Neuronal stem cell (in vitro differentiated cells): ENCODE measurements around the gene RPTN.

ENCODE experiments used
- DNase-seq: peaks from one replicate; pipeline ENCODE4 v3.0.0-alpha.2; 2013; ENCODE audit warnings: low spot score
- H2AFZ ChIP-seq: one replicate; pipeline ENCODE4 v1.6.1; 2013; ENCODE audit warnings: mild to moderate bottlenecking, low read length, inconsistent platforms
- H2AK5ac ChIP-seq: 2 replicates; pipeline ENCODE4 v1.6.1; 2013; ENCODE audit warnings: low read depth, mild to moderate bottlenecking, inconsistent platforms, low read length, moderate library complexity, mixed read lengths
- H2BK120ac ChIP-seq: 2 replicates; pipeline ENCODE4 v1.6.1; 2013; ENCODE audit warnings: low read depth, mild to moderate bottlenecking, inconsistent platforms, low read length, moderate library complexity, mixed read lengths
- H2BK12ac ChIP-seq: one replicate; pipeline ENCODE4 v1.6.1; 2013; ENCODE audit warnings: low read length, inconsistent platforms
- H2BK15ac ChIP-seq: 2 replicates; pipeline ENCODE4 v1.6.1; 2013; ENCODE audit warnings: mild to moderate bottlenecking, low read length, inconsistent platforms, mixed read lengths
- H2BK5ac ChIP-seq: one replicate; pipeline ENCODE4 v1.6.1; 2013; ENCODE audit warnings: inconsistent platforms, mild to moderate bottlenecking, low read length, moderate library complexity
- H3K14ac ChIP-seq: one replicate; pipeline ENCODE4 v1.6.1; 2013; ENCODE audit warnings: low read length, inconsistent platforms
- H3K18ac ChIP-seq: 2 replicates; pipeline ENCODE4 v1.6.1; 2013; ENCODE audit warnings: low read length, inconsistent platforms
- H3K23ac ChIP-seq: 2 replicates; pipeline ENCODE4 v1.6.1; 2013; ENCODE audit warnings: low read depth, mild to moderate bottlenecking, mixed read lengths, low read length, inconsistent platforms; ENCODE audit not compliant: poor library complexity
- H3K27ac ChIP-seq: replicated peaks from 3 replicates; pipeline ENCODE4 v1.5.1; 2013; ENCODE audit warnings: low read length, inconsistent platforms
- H3K27me3 ChIP-seq, 3 experiments: 2 replicates each; pipeline ENCODE4 v1.6.1; 2013; ENCODE audit warnings: low read length in 3 of 3, mild to moderate bottlenecking in 2 of 3, inconsistent platforms in 1 of 3, low read depth in 1 of 3, mixed read lengths in 1 of 3, moderate library complexity in 1 of 3; ENCODE audit not compliant: control insufficient read depth in 3 of 3, insufficient read depth in 3 of 3
- H3K36me3 ChIP-seq, 2 donors: replicated peaks in 1 of 2; 2 replicates each; pipeline ENCODE4 v1.6.1; 2013; ENCODE audit warnings: low read length in 2 of 2; ENCODE audit not compliant: control insufficient read depth in 2 of 2, insufficient read depth in 2 of 2
- H3K4ac ChIP-seq: 2 replicates; pipeline ENCODE4 v1.6.1; 2013; ENCODE audit warnings: inconsistent platforms, mild to moderate bottlenecking, low read length, moderate library complexity
- H3K4me1 ChIP-seq, 2 donors: 1 replicate in 1 of 2; 2 replicates in 1 of 2; pipeline ENCODE4 v1.6.1; 2013; ENCODE audit warnings: low read length in 2 of 2, low read depth in 1 of 2; ENCODE audit not compliant: control insufficient read depth in 2 of 2, insufficient read depth in 1 of 2
- H3K4me2 ChIP-seq: one replicate; pipeline ENCODE4 v1.6.1; 2013; ENCODE audit warnings: mild to moderate bottlenecking, low read length, inconsistent platforms; ENCODE audit not compliant: insufficient read depth, poor library complexity, severe bottlenecking
- H3K4me3 ChIP-seq, 2 donors: 2 replicates each; pipeline ENCODE4 v1.5.1; 2013; ENCODE audit warnings: low read length in 2 of 2, mild to moderate bottlenecking in 2 of 2, inconsistent platforms in 1 of 2, moderate library complexity in 1 of 2
- H3K79me1 ChIP-seq: one replicate; pipeline ENCODE4 v1.6.1; 2013; ENCODE audit warnings: low read depth, mild to moderate bottlenecking, inconsistent platforms, low read length, moderate library complexity
- H3K9ac ChIP-seq: one replicate; pipeline ENCODE4 v1.6.1; 2013; ENCODE audit warnings: mild to moderate bottlenecking, low read depth, low read length, inconsistent platforms; ENCODE audit not compliant: poor library complexity
- H3K9me3 ChIP-seq, 2 donors: replicated peaks in 1 of 2; 2 replicates each; pipeline versions ENCODE3 to v1.6.1; 2013; ENCODE audit warnings: low read length in 2 of 2, mild to moderate bottlenecking in 2 of 2, inconsistent platforms in 1 of 2, low read depth in 1 of 2, mixed read lengths in 1 of 2, moderate library complexity in 1 of 2; ENCODE audit not compliant: control insufficient read depth in 2 of 2, insufficient read depth in 1 of 2
- H4K8ac ChIP-seq: one replicate; pipeline ENCODE4 v1.6.1; 2013; ENCODE audit warnings: low read depth, mild to moderate bottlenecking, inconsistent platforms, low read length, moderate library complexity
- H4K91ac ChIP-seq: one replicate; pipeline ENCODE4 v1.6.1; 2013; ENCODE audit warnings: low read length, low read depth, mild to moderate bottlenecking, inconsistent platforms; ENCODE audit not compliant: poor library complexity
- WGBS, 2 donors: extraction: QIAGEN DNeasy Blood & Tissue Kit; methylation state at CpG; one replicate each; pipeline ENCODE4 v1.1.7; 2013; ENCODE audit warnings: missing lambda C conversion rate in 2 of 2, mixed read lengths in 1 of 2; ENCODE audit not compliant: insufficient read length in 2 of 2, insufficient replicate concordance in 1 of 2; ENCODE audit errors: extremely low coverage in 2 of 2; 5-methylcytosine and 5-hydroxymethylcytosine counted together

The RPTN gene

GRCh38 chr1:152162792-152163463 lies 3.9 kb upstream of the RPTN start:
- Histone ChIP-seq H4K8ac (no peak overlapping the region), H2AFZ (no peak overlapping the region), H3K14ac (no peak overlapping the region), H3K9me3 (peaks cover 0 to 5% of the 10 kb centered on the region in 2 donors), H2BK15ac (no peak overlapping the region), H3K79me1 (no peaks in the 10 kb centered on the region), H3K27me3 (peaks cover 0 to 4% (median 0%) of the 10 kb centered on the region in 3 experiments), H3K4ac (no peak overlapping the region), H3K4me1 (peaks cover 0 to 2% of the 10 kb centered on the region in 2 donors), H3K4me2 (no peak overlapping the region), H2BK5ac (no peak overlapping the region), H3K9ac (no peak overlapping the region), H2BK120ac (no peak overlapping the region), H2BK12ac (no peak overlapping the region), H3K23ac (no peak overlapping the region), H2AK5ac (no peak overlapping the region), H3K18ac (no peak overlapping the region), H4K91ac (no peak overlapping the region), H3K27ac (no peak overlapping the region), H3K4me3 (no peak overlapping the region), H3K36me3 (no peaks in the 10 kb centered on the region)
- no peak for DNase-seq
- WGBS, 2 donors = no CpG with 5 or more reads among the region's 1 CpG

- no CpG with 5 or more reads among the region's 3 CpGs for WGBS, 2 donors
- Histone ChIP-seq H3K27me3 (peaks cover 0 to 4% (median 0%) of the 10 kb centered on the region in 3 experiments), H2BK15ac (no peak overlapping the region), H4K8ac (no peak overlapping the region), H3K4ac (no peak overlapping the region), H3K4me1 (no peaks in the 10 kb centered on the region), H2AFZ (no peak overlapping the region), H3K79me1 (no peaks in the 10 kb centered on the region), H3K9me3 (peaks cover 0 to 3% of the 10 kb centered on the region in 2 donors), H3K9ac (no peak overlapping the region), H3K27ac (no peak overlapping the region), H3K4me2 (no peak overlapping the region), H2BK5ac (no peak overlapping the region), H4K91ac (no peak overlapping the region), H3K18ac (no peak overlapping the region), H3K23ac (no peak overlapping the region), H2BK120ac (no peak overlapping the region), H2AK5ac (no peak overlapping the region), H2BK12ac (no peak overlapping the region), H3K36me3 (no peaks in the 10 kb centered on the region), H3K4me3 (no peak overlapping the region), H3K14ac (no peak overlapping the region)
- no peak for DNase-seq
Observed at GRCh38 chr1:152160576-152160975, 1.5 kb upstream of the RPTN start.

- no peak overlapping the region for H3K23ac ChIP-seq
- peaks cover 0 to 13% of the 10 kb centered on the region in 2 donors for H3K9me3 ChIP-seq
- no peak overlapping the region for H3K4me2 ChIP-seq
- no peak overlapping the region for H2BK5ac ChIP-seq
- no peaks in the 10 kb centered on the region for H3K36me3 ChIP-seq
- DNase-seq = no peak
- H3K14ac ChIP-seq = no peak overlapping the region
- H2AFZ ChIP-seq = no peak overlapping the region
- no peak overlapping the region for H3K4me3 ChIP-seq
- H4K91ac ChIP-seq = no peak overlapping the region
- H3K27ac ChIP-seq = no peak overlapping the region
- no peak overlapping the region for H2BK120ac ChIP-seq
- no peak overlapping the region for H3K18ac ChIP-seq
- no peak overlapping the region for H2BK15ac ChIP-seq
- H4K8ac ChIP-seq = no peak overlapping the region
- no CpG with 5 or more reads among the region's 3 CpGs for WGBS, 2 donors
- H2AK5ac ChIP-seq = no peak overlapping the region
- no peak overlapping the region for H3K4ac ChIP-seq
- no peaks in the 10 kb centered on the region for H3K4me1 ChIP-seq
- no peak overlapping the region for H3K9ac ChIP-seq
- no peaks in the 10 kb centered on the region for H3K79me1 ChIP-seq
- H2BK12ac ChIP-seq = no peak overlapping the region
- peaks cover 0 to under 1% (median 0%) of the 10 kb centered on the region in 3 experiments for H3K27me3 ChIP-seq
Observed at GRCh38 chr1:152153996-152154395, 5.0 kb downstream of the RPTN start.

- Histone ChIP-seq H3K4me3 (no peak overlapping the region), H3K27ac (no peak overlapping the region)
- WGBS, 2 donors = no CpG with 5 or more reads among the region's 2 CpGs
Observed at GRCh38 chr1:152151646-152152045, 7.4 kb downstream of the RPTN start.

More at GRCh38 chr1:152151646-152152045, 7.4 kb downstream of the RPTN start:
- no peaks in the 10 kb centered on the region for H3K36me3 ChIP-seq
- no peak for DNase-seq
- no peak overlapping the region for H2BK15ac ChIP-seq
- H3K9me3 ChIP-seq = peaks cover 7 to 17% of the 10 kb centered on the region in 2 donors
- H4K8ac ChIP-seq = no peak overlapping the region
- no peak overlapping the region for H3K9ac ChIP-seq
- no peak overlapping the region for H2BK12ac ChIP-seq
- no peaks in the 10 kb centered on the region for H3K4me1 ChIP-seq
- no peak overlapping the region for H3K23ac ChIP-seq
- H3K27me3 ChIP-seq = no peaks in the 10 kb centered on the region
- H2AK5ac ChIP-seq = no peak overlapping the region
- no peaks in the 10 kb centered on the region for H3K79me1 ChIP-seq
- H3K4me2 ChIP-seq = no peak overlapping the region
- H2AFZ ChIP-seq = no peak overlapping the region
- H3K14ac ChIP-seq = no peak overlapping the region
- no peak overlapping the region for H3K18ac ChIP-seq
- H2BK5ac ChIP-seq = no peak overlapping the region
- H3K4ac ChIP-seq = no peak overlapping the region
- H2BK120ac ChIP-seq = no peak overlapping the region
- no peak overlapping the region for H4K91ac ChIP-seq
